BE2C (cell line): ENCODE results near the gene VDR.

Experiments
- DNase-seq: peaks from one replicate; pipeline ENCODE4 v3.0.0-alpha.2; 2020
- H3K27me3 ChIP-seq: fragments of 250-450 bp; sonication (Bioruptor Pico); 2 replicates; pipeline ENCODE4 v1.5.1; 2020; ENCODE audit warnings: mild to moderate bottlenecking
- H3K36me3 ChIP-seq: fragments of 250-450 bp; sonication (Bioruptor Pico); 2 replicates; pipeline ENCODE4 v1.5.1; 2020; ENCODE audit warnings: mild to moderate bottlenecking
- H3K4me1 ChIP-seq: fragments of 250-450 bp; sonication (Bioruptor Pico); 2 replicates; pipeline ENCODE4 v1.5.1; 2020
- H3K4me3 ChIP-seq: 2 replicates; pipeline ENCODE4 v1.5.1; 2011; ENCODE audit warnings: low read depth, low read length
- H3K9me3 ChIP-seq: fragments of 250-450 bp; sonication (Bioruptor Pico); 2 replicates; pipeline ENCODE4 v1.5.1; 2020
- CTCF ChIP-seq: IDR thresholded peaks from 2 replicates; pipeline ENCODE4 v1.5.1; 2012; ENCODE audit warnings: mild to moderate bottlenecking, low read depth, low read length

VDR gene

GRCh38 chr12:47907851-47908454, 3.2 kb upstream of the VDR start:
- Histone ChIP-seq H3K36me3 (no peaks in the 10 kb centered on the region), H3K27me3 (peaks cover 61% of the 10 kb centered on the region), H3K9me3 (no peaks in the 10 kb centered on the region; the same call in 1 of the 2 replicates), H3K4me1 (no peaks in the 10 kb centered on the region), H3K4me3 (no peak overlapping the region)
- no peak for DNase-seq
- no peak for TF ChIP-seq CTCF

- no peak for DNase-seq
- no peak for TF ChIP-seq CTCF
- Histone ChIP-seq H3K4me1 (no peaks in the 10 kb centered on the region), H3K9me3 (no peaks in the 10 kb centered on the region; the same call in 1 of the 2 replicates), H3K4me3 (peak overlapping the region; percentile 50), H3K27me3 (peaks cover 60% of the 10 kb centered on the region), H3K36me3 (no peaks in the 10 kb centered on the region)
Measured at GRCh38 chr12:47903927-47904712, 674 bp downstream of the VDR start.

- Histone ChIP-seq H3K4me1 (no peaks in the 10 kb centered on the region), H3K36me3 (no peaks in the 10 kb centered on the region), H3K4me3 (no peak overlapping the region), H3K9me3 (no peaks in the 10 kb centered on the region; the same call in 1 of the 2 replicates), H3K27me3 (peaks cover 53% of the 10 kb centered on the region)
- DNase-seq, result no peak
- no peak for TF ChIP-seq CTCF
Measured at GRCh38 chr12:47903151-47903611, 1.6 kb downstream of the VDR start.

GRCh38 chr12:47902131-47902639, 2.6 kb downstream of the VDR start:
- no peak for DNase-seq
- H3K36me3 ChIP-seq, result no peaks in the 10 kb centered on the region
- no peaks in the 10 kb centered on the region for H3K4me1 ChIP-seq
- H3K4me3 ChIP-seq, result no peak overlapping the region
- no peak for TF ChIP-seq CTCF
- peaks cover 44% of the 10 kb centered on the region for H3K27me3 ChIP-seq
- H3K9me3 ChIP-seq, result no peaks in the 10 kb centered on the region; the same call in 1 of the 2 replicates

DNA sequence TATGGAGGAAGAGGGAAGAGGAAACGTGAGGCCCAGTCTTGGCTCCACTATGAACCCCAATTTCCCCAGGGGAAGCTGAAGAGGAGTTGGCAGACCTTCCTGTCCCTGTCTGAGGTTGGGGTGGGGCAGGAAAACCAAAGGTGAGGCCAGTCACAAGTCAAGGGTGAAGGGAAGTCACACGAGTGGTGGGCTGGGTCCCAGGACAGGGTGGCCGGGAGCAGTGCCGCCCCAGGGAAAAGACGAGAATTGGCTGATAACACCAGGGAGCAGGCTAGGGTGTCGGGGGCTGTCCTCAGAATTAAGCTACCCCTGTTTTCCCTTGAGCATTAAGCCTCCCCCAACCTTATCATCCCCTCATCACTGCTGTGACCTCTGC, 3.1 kb downstream of the VDR start:
- Histone ChIP-seq H3K4me3 (no peak overlapping the region), H3K9me3 (no peaks in the 10 kb centered on the region; the same call in 1 of the 2 replicates), H3K27me3 (peaks cover 42% of the 10 kb centered on the region), H3K36me3 (no peaks in the 10 kb centered on the region), H3K4me1 (no peaks in the 10 kb centered on the region)
- no peak for DNase-seq
- no peak for TF ChIP-seq CTCF
